BJ (cell line): ENCODE results near the gene SORCS3. TPM values are rescaled to one million over a fixed set of nuclear protein-coding genes. Genes with fewer than 3 reads are reported as not detected.

ENCODE experiments used
- CTCF ChIA-PET: fragments of 350-600 bp; formaldehyde crosslinking; extraction: SDS; loops from one replicate; lab custom pipeline; 2021; ENCODE audit warnings: antibody characterized with exemption, inconsistent platforms; lab: Yijun Ruan, JAX
- POLR2A ChIA-PET: fragments of 300-600 bp; sonication (Branson Sonifier 250); formaldehyde crosslinking; extraction: SDS; loops from one replicate; lab custom pipeline; 2021; ENCODE audit warnings: antibody characterized with exemption; lab: Charles Lee
- DNase-seq: peaks from one replicate; pipeline ENCODE4 v3.0.0-alpha.2; 2011; ENCODE audit warnings: low read depth
- H3K27me3 ChIP-seq: 2 replicates; pipeline ENCODE4 v1.6.0; 2011; ENCODE audit warnings: low read length; ENCODE audit not compliant: control insufficient read depth, insufficient read depth
- H3K36me3 ChIP-seq: 2 replicates; pipeline ENCODE4 v1.5.1; 2011; ENCODE audit warnings: low read length; ENCODE audit not compliant: control insufficient read depth, insufficient read depth
- H3K4me3 ChIP-seq: 2 replicates; pipeline ENCODE4 v1.5.1; 2011; ENCODE audit warnings: low read depth, mild to moderate bottlenecking, control low read depth, low read length
- CTCF ChIP-seq: IDR thresholded peaks from 2 replicates; pipeline ENCODE4 v1.5.1; 2011; ENCODE audit warnings: low read depth, mild to moderate bottlenecking, control low read depth, inconsistent platforms, low read length, moderate library complexity; ENCODE audit not compliant: insufficient read depth
- polyA plus RNA-seq: library from polyadenylated mRNA; depleted of rRNA; stranded (reverse); fragments of >200 nt; gene quantifications from 2 replicates; pipeline ENCODE4 v1.2.3, GENCODE V29; 2011

SORCS3 gene
- polyA plus RNA-seq, 1 experiment, result not detected

GRCh38 chr10:104806801-104807200, 165.7 kb downstream of the SORCS3 start:
- DNase-seq, result no peak
- POLR2A ChIA-PET, result no interaction called here
- no peaks in the 10 kb centered on the region for H3K36me3 ChIP-seq
- no peak overlapping the region for H3K4me3 ChIP-seq
- no peak for TF ChIP-seq CTCF
- CTCF ChIA-PET, result no interaction called here
- H3K27me3 ChIP-seq, result no peaks in the 10 kb centered on the region

- Histone ChIP-seq H3K4me3 (no peak overlapping the region), H3K27me3 (no peaks in the 10 kb centered on the region), H3K36me3 (no peaks in the 10 kb centered on the region)
- CTCF ChIA-PET, result no interaction called here
- no peak for TF ChIP-seq CTCF
- no peak for DNase-seq
- POLR2A ChIA-PET, result no interaction called here
Measured at GRCh38 chr10:104807581-104808310, 166.7 kb downstream of the SORCS3 start.

GRCh38 chr10:104809288-104810090, 168.4 kb downstream of the SORCS3 start:
- DNase-seq, result no peak
- ChIA-PET POLR2A (no interaction called here), CTCF (interaction anchor here (0.9 kb wide), 1 partner anchor 28 kb away, joined by 3 read pairs; no protein-coding TSS in a partner anchor)
- TF ChIP-seq CTCF, result no peak
- H3K27me3 ChIP-seq, result no peaks in the 10 kb centered on the region
- H3K4me3 ChIP-seq, result no peak overlapping the region
- H3K36me3 ChIP-seq, result no peaks in the 10 kb centered on the region

GRCh38 chr10:104811166-104811565, 170.1 kb downstream of the SORCS3 start:
- TF ChIP-seq CTCF, result no peak
- POLR2A ChIA-PET, result no interaction called here
- CTCF ChIA-PET, result no interaction called here

DNA sequence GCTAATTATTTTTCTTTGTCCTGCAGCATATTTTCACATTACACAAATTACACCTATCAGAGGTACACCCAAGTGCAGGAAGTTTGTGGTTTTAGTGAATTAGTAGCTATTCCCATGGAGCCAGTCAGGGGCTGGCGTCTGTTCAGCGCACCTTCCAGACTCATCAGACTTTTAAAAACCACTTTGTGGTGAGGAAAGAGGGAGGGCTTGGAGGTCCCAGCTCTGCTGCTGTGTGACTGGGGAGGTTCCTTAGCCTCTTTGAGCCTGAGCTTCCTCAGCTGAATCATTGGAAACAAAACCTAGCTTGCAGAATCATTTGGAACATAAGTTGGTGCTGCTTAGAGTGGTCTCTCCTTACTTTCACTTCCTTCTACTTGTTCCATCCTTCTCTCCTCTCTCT, 175.4 kb downstream of the SORCS3 start:
- TF ChIP-seq CTCF, result no peak
- no peak overlapping the region for H3K4me3 ChIP-seq
- ChIA-PET CTCF (no interaction called here), POLR2A (no interaction called here)
- no peaks in the 10 kb centered on the region for H3K27me3 ChIP-seq
- no peak for DNase-seq
- H3K36me3 ChIP-seq, result no peaks in the 10 kb centered on the region

More at GRCh38 chr10:104811166-104811565, 170.1 kb downstream of the SORCS3 start:
- Histone ChIP-seq H3K36me3 (no peaks in the 10 kb centered on the region), H3K4me3 (no peak overlapping the region), H3K27me3 (no peaks in the 10 kb centered on the region)
- DNase-seq, result no peak
